GM18519 (cell line): ENCODE data around the gene DMRTC2.
A peak's percentile ranks its signal among the peaks of the same experiment; 100 is the strongest.

Experiments used
- ATAC-seq: cut with Tn5 transposase; IDR thresholded peaks from one replicate; pipeline ENCODE4 v1.9.1; 2021; ENCODE audit warnings: mild to moderate bottlenecking, moderate library complexity; ENCODE audit not compliant: unreplicated experiment, low FRiP score

Gene DMRTC2

DNA sequence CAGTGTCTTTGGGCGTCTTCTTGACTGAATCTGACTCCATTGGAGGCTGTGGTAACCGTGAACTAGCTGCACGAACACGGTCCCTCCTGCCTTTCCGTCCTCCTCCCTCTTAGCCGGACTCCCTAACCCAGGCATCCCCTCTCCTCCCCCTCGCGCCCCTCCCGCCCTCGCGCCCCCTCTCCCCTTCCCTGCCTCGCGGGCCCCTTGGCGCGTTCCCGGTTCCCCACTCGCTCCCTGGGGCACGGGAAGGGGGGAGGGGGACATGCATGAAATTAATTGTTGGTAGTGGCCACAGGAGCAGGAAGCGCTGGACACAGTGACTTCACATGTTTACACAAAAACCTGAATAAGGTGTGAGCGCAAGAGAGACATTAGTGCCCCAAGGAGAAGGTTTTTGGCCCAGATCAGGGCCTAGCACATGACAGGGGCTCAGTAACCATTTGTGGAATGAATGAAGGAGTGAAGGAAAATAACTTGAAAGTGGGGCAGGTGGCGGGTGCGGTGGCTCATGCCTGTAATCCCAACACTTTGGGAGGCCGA is 279 bp downstream of the DMRTC2 start:
- ATAC-seq: no peak

DNA sequence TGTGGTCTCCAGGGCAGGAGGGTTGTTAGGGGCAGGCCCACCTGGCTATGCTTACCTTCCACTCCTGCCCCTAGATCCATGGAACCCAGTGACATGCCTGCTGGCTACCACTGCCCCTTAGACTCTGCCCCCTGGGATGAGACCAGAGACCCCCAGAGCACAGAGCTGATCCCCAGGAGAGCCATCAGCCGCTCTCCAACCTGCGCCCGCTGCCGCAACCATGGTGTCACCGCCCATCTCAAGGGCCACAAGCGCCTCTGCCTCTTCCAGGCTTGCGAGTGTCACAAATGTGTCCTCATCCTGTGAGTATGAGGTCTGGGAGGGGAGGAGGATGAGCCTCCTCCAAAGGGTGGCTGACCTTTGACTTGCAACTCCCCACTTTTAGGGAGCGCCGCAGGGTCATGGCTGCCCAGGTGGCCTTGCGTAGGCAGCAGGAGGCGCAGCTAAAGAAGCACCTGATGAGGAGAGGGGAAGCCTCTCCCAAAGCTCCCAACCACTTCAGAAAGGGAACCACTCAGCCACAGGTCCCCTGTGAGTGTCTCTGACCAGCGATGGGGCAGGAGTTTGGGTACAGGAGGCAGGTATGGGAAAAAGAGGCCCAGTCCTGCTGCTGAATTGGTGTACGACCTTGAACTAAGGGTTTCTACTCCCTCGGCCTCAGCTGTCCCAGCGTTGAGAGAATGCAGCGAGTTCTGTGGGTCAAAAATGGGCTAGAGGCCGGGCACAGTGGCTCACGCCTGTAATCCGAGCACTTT is 2.7 kb downstream of the DMRTC2 start:
- ATAC-seq: no peak

GRCh38 chr19:41848666-41849065 is 3.8 kb downstream of the DMRTC2 start:
- no peak for ATAC-seq

DNA sequence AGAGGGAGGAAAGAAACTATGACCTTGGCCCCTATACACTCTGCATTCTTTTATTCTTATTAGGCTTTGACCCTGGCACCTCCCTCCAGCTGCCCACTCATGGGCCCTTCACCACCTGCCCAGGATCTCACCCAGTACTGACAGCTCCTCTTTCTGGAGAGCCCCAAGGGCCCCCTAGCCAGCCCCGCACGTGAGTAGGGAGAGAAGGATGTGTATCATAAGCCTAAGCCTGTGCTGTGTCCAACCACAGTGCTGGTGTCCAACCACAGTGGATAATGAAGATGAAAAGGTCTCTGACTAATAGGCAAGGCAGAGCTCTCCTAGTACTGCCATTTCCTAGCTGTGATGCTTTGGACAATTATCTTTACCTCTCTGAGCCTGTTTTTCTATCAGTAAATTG is 4.2 kb downstream of the DMRTC2 start:
- no peak for ATAC-seq

- ATAC-seq: no peak
Measured at GRCh38 chr19:41850381-41850780, 5.5 kb downstream of the DMRTC2 start.

DNA sequence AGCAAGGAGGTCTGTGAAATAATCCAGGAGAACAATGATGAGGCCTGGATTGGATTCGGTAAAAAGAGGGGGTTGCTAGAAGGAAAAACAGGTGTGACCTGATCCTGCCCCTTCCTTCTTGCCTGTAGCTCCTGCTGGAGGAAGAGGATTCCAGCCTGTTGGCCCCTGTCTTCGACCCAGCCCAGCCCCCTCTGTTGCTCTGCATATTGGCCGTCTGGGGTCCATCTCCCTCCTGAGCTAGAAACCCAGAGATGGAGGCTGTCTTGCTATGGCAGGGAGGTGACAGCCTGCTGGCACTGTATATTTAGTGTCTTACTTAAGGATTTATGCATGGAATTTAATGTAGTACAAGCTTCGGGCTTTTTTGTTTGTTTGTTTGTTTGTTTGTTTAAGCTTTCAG is 6.6 kb downstream of the DMRTC2 start:
- no peak for ATAC-seq

GRCh38 chr19:41853344-41853743 is 8.5 kb downstream of the DMRTC2 start:
- no peak for ATAC-seq

DNA sequence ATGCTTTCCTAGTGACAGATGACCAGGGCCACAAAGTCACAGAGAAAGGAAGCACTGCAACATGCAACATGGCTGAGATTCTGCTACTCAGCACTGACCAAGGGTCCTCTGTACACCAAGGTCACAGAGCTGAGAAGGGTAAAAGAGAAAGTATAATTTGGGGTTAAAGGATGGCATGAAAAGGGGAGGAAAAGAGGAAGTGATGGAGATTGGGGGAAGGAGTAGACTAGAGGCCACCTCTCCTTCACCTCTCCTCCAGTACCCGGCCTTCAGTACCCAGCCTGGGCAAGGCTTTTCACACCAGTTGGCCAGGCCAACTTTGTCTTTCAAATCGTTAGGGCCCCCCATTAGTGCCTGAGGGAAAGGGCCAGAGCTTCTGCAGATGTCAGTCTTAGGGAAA is 8.9 kb downstream of the DMRTC2 start:
- no peak for ATAC-seq

DNA sequence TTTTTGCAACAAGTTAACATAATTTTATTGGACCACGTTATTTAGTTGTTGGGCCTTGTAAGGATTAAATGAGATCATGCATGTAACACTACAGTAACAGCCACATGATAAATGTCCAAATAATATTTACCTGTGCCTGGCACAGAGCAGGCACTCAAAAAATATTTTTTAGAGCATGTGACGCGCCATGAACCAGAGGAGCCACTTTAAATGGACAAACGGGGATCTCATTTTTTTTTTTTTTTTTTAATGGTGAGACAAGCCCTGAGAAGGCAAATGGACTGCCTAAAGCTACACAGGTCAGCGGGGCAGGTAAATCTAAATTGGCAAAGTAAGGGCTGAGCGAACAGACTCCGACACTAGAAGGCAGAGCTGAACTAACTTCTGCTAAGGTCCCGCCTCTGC is 14.4 kb downstream of the DMRTC2 start:
- no peak for ATAC-seq

GRCh38 chr19:41859618-41860418 is 15.0 kb downstream of the DMRTC2 start, which contains the start of gene RPS19:
TSS of gene RPS19 (plus strand) at chr19:41860255. CDS start at chr19:41860775, 520 bp downstream.
- ATAC-seq: peak; percentile 64

DNA sequence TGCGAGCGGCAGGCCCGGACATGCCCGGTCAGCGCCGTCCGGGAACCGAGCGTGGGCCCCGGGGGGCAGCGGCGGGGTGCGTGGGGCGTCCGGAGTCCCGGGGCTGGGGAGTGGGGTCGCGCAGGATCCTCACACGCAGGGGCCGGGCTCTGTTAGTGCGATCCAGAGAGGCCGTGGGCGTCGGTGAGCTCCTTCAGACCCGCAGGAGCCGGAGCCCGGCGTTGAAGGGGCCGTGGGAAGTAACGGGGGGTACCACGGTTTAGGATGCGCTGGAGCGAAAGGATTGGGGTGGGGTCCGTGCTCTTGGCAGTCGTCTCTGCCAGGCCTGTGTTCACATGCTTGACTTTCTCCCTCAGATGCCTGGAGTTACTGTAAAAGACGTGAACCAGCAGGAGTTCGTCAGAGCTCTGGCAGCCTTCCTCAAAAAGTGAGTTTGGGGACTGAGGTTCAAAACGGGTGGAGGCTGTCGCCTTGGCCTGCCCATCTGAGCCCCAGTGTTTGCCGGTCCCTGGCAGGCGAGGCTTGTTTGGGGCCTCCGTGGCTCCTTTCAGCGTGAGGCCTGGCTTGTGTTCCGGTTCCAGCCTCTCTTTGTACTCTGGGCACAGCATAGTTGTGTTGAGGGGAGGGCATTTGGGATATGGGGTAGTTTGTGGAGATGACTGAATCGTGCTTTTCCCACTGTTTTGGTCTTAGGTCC is 15.7 kb downstream of the DMRTC2 start:
- ATAC-seq: no peak

DNA sequence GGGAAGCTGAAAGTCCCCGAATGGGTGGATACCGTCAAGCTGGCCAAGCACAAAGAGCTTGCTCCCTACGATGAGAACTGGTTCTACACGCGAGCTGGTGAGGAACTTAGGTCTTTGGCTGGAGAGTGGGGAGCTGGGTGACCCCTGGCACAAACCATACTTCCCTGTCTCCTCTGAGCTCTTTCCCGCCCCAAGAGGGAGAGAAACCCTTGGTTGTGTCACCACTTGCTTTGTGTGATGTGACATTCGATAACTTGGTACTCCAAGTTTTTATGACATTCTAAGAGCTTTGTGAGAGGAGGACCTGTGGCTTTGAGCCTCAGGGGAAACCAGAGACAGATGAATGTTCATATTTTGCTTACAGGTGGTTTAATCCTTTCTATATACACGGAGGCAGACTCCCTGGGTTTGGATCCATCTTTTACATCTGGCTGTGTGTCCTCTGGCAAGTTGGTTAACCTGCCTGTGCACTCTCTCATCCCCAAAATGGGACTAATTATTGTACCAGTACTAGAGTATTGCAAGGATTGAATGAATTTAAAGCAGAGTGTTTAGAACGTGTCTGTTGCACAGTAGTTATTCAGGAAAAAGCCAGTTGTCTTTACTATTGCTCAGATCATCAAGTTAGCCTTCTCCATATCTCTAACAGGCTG is 16.4 kb downstream of the DMRTC2 start:
- ATAC-seq: no peak

DNA sequence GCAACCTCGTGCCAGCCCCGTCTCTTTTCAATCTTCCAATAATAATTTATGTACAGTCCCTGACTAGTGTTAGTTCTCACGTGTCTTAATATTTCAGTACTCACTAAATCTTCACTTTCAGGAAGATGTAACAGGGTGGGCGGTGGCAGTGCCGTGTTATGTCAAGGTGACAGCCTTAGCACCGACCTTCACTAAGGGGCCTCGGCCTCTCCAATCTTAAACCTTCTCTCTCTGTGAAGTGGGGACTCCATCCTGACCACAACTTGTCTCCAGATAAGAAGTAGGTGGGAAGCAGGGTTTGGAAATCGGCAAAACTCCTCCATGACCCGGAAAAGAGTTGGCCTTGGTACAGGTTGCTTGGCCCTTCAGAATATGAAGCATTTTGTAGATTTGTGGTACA is 17.0 kb downstream of the DMRTC2 start:
- no peak for ATAC-seq

DNA sequence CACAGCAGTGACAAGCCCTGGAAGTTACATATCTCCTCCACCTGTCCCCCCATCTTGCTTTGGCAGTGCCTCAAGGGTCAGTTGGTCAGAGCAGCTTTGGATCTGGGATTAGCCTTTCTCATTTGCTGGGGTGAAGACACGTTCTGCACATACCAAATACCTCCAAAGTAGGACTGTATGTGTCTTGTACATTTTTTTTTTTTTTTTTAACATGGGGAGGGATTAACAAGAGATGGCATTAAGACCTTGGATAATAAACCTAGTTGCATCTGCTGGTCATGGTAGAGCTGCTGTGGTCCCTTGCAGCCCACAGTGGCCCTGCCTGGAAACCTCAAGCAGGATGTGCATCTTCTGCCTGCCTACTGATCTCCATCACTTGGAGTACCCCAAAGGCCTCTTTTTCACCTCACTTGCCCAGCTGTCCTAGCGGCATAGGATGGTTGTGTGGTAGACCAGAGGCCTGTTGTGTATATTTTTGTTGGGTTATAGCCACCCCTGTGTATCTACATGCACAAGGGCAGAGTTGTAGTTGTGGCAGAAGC is 17.7 kb downstream of the DMRTC2 start:
- ATAC-seq: no peak

DNA sequence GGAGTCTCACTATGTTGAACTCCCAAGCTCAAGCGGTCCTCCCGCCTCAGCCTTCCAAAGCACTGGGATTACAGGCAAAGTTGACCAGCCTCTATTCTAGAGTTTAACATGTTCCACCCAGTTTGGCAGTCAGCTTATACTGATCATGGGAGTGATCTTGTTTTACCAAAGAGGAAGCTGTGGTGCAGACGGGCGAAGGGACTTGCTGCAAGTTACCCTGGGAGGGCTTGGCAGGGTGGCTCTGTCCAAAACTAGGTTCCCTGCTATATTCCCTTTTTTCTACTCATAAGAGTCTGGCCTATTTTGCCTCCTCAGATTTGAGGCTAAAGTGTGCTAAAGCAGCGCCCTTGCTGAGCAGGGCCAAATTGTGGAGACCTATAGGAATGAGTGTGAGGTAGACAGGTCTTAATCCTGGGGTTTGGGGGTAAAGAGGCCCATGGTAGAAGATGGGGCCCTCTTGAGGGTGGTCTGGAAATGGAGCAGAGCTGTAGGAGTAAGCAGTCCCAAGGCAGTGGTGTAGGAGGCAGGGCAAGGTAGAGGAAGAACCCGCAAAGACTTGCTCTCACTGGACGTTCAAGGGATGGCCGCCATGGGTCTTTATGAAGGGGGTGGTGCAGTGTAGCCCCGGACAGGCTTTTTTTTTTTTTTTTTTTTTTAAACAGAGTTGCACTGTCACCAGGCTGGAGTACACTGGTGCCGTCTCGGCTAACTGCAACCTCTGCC is 18.5 kb downstream of the DMRTC2 start:
- ATAC-seq: no peak

DNA sequence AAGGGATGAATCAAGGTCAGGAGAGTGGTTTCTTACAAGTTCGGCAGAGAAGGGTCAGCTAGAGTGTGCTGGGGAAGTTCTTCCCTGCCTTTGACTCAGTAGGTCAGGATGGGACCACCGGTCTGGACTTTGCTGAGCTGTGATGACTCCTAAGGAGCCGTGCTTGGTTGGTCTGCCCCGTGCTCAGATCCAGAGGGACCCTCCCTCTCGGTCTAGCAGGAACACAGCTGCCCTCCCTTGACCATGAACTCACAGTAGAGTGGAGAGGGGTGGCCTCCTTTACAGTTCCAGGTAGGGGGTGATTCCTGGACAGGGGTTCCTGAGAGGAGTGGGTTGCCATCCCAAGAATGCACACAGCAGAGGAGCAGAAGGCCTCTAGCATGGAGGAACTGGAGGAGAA is 19.5 kb downstream of the DMRTC2 start:
- no peak for ATAC-seq

DNA sequence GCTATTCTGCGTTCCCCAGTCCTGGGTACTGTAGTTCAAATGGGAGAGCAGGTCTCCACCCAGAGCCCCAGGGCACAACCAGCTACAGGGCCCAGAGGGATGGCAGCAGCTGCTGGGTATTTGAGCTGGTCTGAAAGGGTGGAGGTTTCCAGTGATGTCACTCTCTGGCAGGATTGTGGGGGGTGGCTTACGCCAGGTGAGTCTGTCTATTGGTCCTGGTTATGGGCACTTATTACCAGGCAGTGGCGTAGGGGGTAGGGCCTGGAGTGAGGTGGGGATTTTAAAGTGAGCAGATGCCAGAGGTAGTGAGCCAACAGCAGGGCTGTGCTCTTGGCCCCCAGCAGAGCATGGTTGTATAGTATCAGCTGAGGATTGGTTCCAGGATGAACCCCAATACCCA is 21.4 kb downstream of the DMRTC2 start:
- ATAC-seq: no peak

- no peak for ATAC-seq
Measured at GRCh38 chr19:41868120-41868988, 23.5 kb downstream of the DMRTC2 start.

- no peak for ATAC-seq
Measured at GRCh38 chr19:41868989-41869300, 24.1 kb downstream of the DMRTC2 start.
